Measurements from ENCODE around the gene CD9. TPM values are rescaled to one million over a fixed set of nuclear protein-coding genes. Genes with fewer than 3 reads are reported as not detected.
A peak's percentile ranks its signal among the peaks of the same experiment; 100 is the strongest.

CD9 gene
- total RNA-seq, 1 donor from 2014 or later: 333 TPM

GRCh38 chr12:6241495-6241894, 41.3 kb downstream of the CD9 start:
- no peak for DNase-seq (ENCODE audit: low read depth)

- DNase-seq (ENCODE audit: low read depth): no peak
Observed at GRCh38 chr12:6249580-6249979, 49.4 kb downstream of the CD9 start.

- no peak for DNase-seq (ENCODE audit: low read depth)
Observed at GRCh38 chr12:6250343-6250742, 50.1 kb downstream of the CD9 start.

- DNase-seq (ENCODE audit: low read depth): no peak
Observed at GRCh38 chr12:6253278-6253677, 53.1 kb downstream of the CD9 start.

- DNase-seq (ENCODE audit: low read depth): no peak
Observed at GRCh38 chr12:6254491-6254890, 54.3 kb downstream of the CD9 start.

- no peak for DNase-seq (ENCODE audit: low read depth)
Observed at GRCh38 chr12:6257007-6257406, 56.8 kb downstream of the CD9 start.

- no peak for DNase-seq (ENCODE audit: low read depth)
Observed at GRCh38 chr12:6262211-6262610, 62.0 kb downstream of the CD9 start.

- no peak for DNase-seq (ENCODE audit: low read depth)
Observed at GRCh38 chr12:6262623-6263022, 62.4 kb downstream of the CD9 start.

GRCh38 chr12:6263931-6264330, 63.7 kb downstream of the CD9 start:
- no peak for DNase-seq (ENCODE audit: low read depth)

GRCh38 chr12:6264402-6265037, 64.3 kb downstream of the CD9 start:
- DNase-seq (ENCODE audit: low read depth): peak; percentile 48

GRCh38 chr12:6265038-6265405, 64.8 kb downstream of the CD9 start:
- DNase-seq (ENCODE audit: low read depth): no peak

- DNase-seq (ENCODE audit: low read depth): peak; percentile 51
Observed at GRCh38 chr12:6266541-6266966, 66.4 kb downstream of the CD9 start.

GRCh38 chr12:6266971-6267721, 66.9 kb downstream of the CD9 start:
- peak; percentile 99 for DNase-seq (ENCODE audit: low read depth)

GRCh38 chr12:6268484-6269157, 68.4 kb downstream of the CD9 start:
- no peak for DNase-seq (ENCODE audit: low read depth)

GRCh38 chr12:6269986-6270385, 69.8 kb downstream of the CD9 start:
- DNase-seq (ENCODE audit: low read depth): no peak

- DNase-seq (ENCODE audit: low read depth): no peak
Observed at GRCh38 chr12:6271281-6271680, 71.1 kb downstream of the CD9 start.

GRCh38 chr12:6272300-6273204, 72.4 kb downstream of the CD9 start:
- peak; percentile 92 for DNase-seq (ENCODE audit: low read depth)

GRCh38 chr12:6273205-6273540, 73.0 kb downstream of the CD9 start:
- DNase-seq (ENCODE audit: low read depth): no peak

- peak; percentile 43 for DNase-seq (ENCODE audit: low read depth)
Observed at GRCh38 chr12:6273541-6274230, 73.5 kb downstream of the CD9 start.

- DNase-seq (ENCODE audit: low read depth): no peak
Observed at GRCh38 chr12:6274231-6275221, 74.3 kb downstream of the CD9 start.

All from renal cortical epithelial cell (primary cell).